ENCODE measurements around the gene OXTR.

The OXTR gene

GRCh38 chr3:8709801-8710507 lies 59.5 kb downstream of the OXTR start:
- Histone ChIP-seq H3K27me3 (ENCODE audit: insufficient read depth, insufficient read length) (peaks cover 8% of the 10 kb centered on the region), H3K4me3 (ENCODE audit: insufficient read length, low read depth) (no peak overlapping the region), H3K4me1 (ENCODE audit: insufficient read depth, insufficient read length) (peaks cover 2% of the 10 kb centered on the region), H3K9me3 (ENCODE audit: insufficient read depth, low read length) (peaks cover 21% of the 10 kb centered on the region), H3K9ac (ENCODE audit: insufficient read length, low read depth) (no peak overlapping the region), H3K36me3 (ENCODE audit: insufficient read depth, insufficient read length, low read length) (no peaks in the 10 kb centered on the region)
- TF ChIP-seq YY1 (IDR thresholded peaks at IDR 0.05; ENCODE audit: insufficient read depth, insufficient read length) (no peak), ZNF274 (IDR thresholded peaks at IDR 0.05; ENCODE audit: low read depth, low read length) (no peak), SUZ12 (IDR thresholded peaks at IDR 0.05; ENCODE audit: extremely low read depth, insufficient read depth, insufficient read length) (no peak)
- DNase-seq (ENCODE audit: low read depth, low spot score), result no peak

GRCh38 chr3:8709287-8709686 lies 60.1 kb downstream of the OXTR start:
- Histone ChIP-seq H3K36me3 (ENCODE audit: insufficient read depth, insufficient read length, low read length) (no peaks in the 10 kb centered on the region), H3K4me3 (ENCODE audit: insufficient read length, low read depth) (no peak overlapping the region)

GRCh38 chr3:8705575-8705974 lies 63.8 kb downstream of the OXTR start:
- TF ChIP-seq ZNF274 (IDR thresholded peaks at IDR 0.05; ENCODE audit: low read depth, low read length) (peak; percentile 91), YY1 (IDR thresholded peaks at IDR 0.05; ENCODE audit: insufficient read depth, insufficient read length) (no peak), SUZ12 (IDR thresholded peaks at IDR 0.05; ENCODE audit: extremely low read depth, insufficient read depth, insufficient read length) (no peak)
- H3K9ac ChIP-seq (ENCODE audit: insufficient read length, low read depth), result no peak overlapping the region
- peaks cover 3% of the 10 kb centered on the region for H3K27me3 ChIP-seq (ENCODE audit: insufficient read depth, insufficient read length)
- H3K4me3 ChIP-seq (ENCODE audit: insufficient read length, low read depth), result no peak overlapping the region
- no peaks in the 10 kb centered on the region for H3K36me3 ChIP-seq (ENCODE audit: insufficient read depth, insufficient read length, low read length)
- no peaks in the 10 kb centered on the region for H3K4me1 ChIP-seq (ENCODE audit: insufficient read depth, insufficient read length)
- peaks cover 38% of the 10 kb centered on the region for H3K9me3 ChIP-seq (ENCODE audit: insufficient read depth, low read length)
- DNase-seq (ENCODE audit: low read depth, low spot score), result no peak

More at GRCh38 chr3:8709287-8709686, 60.1 kb downstream of the OXTR start:
- Histone ChIP-seq H3K9me3 (ENCODE audit: insufficient read depth, low read length) (peaks cover 26% of the 10 kb centered on the region), H3K27me3 (ENCODE audit: insufficient read depth, insufficient read length) (peaks cover 8% of the 10 kb centered on the region), H3K9ac (ENCODE audit: insufficient read length, low read depth) (no peak overlapping the region), H3K4me1 (ENCODE audit: insufficient read depth, insufficient read length) (peaks cover 2% of the 10 kb centered on the region)
- TF ChIP-seq YY1 (IDR thresholded peaks at IDR 0.05; ENCODE audit: insufficient read depth, insufficient read length) (no peak), SUZ12 (IDR thresholded peaks at IDR 0.05; ENCODE audit: extremely low read depth, insufficient read depth, insufficient read length) (no peak), ZNF274 (IDR thresholded peaks at IDR 0.05; ENCODE audit: low read depth, low read length) (no peak)
- DNase-seq (ENCODE audit: low read depth, low spot score), result no peak

DNA sequence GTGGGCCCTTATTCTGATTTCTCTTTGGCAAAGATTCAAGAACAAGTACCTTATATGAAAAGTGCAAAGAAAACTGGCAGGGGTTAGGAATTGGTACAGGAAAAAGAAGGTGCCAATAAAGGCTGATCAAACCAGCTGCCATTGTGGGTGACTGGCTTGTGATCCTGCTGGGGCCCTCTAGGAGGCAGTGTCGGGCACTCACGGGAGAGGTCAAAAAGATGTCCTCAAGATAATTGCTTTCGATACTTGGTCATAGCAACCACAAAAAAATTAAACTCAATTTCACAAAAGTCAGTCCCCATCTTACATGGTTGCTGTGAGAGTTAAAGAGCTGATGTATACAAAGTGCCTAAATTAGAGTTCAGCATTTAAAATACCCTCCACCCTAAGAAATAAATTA lies 66.9 kb downstream of the OXTR start:
- H3K9ac ChIP-seq (ENCODE audit: insufficient read length, low read depth), result no peak overlapping the region
- no peaks in the 10 kb centered on the region for H3K27me3 ChIP-seq (ENCODE audit: insufficient read depth, insufficient read length)
- peaks cover 44% of the 10 kb centered on the region for H3K9me3 ChIP-seq (ENCODE audit: insufficient read depth, low read length)
- H3K36me3 ChIP-seq (ENCODE audit: insufficient read depth, insufficient read length, low read length), result no peaks in the 10 kb centered on the region
- no peaks in the 10 kb centered on the region for H3K4me1 ChIP-seq (ENCODE audit: insufficient read depth, insufficient read length)
- DNase-seq (ENCODE audit: low read depth, low spot score), result no peak
- TF ChIP-seq SUZ12 (IDR thresholded peaks at IDR 0.05; ENCODE audit: extremely low read depth, insufficient read depth, insufficient read length) (no peak), ZNF274 (IDR thresholded peaks at IDR 0.05; ENCODE audit: low read depth, low read length) (no peak), YY1 (IDR thresholded peaks at IDR 0.05; ENCODE audit: insufficient read depth, insufficient read length) (no peak)
- no peak overlapping the region for H3K4me3 ChIP-seq (ENCODE audit: insufficient read length, low read depth)
